ENCODE results near the gene NLK.

DNA sequence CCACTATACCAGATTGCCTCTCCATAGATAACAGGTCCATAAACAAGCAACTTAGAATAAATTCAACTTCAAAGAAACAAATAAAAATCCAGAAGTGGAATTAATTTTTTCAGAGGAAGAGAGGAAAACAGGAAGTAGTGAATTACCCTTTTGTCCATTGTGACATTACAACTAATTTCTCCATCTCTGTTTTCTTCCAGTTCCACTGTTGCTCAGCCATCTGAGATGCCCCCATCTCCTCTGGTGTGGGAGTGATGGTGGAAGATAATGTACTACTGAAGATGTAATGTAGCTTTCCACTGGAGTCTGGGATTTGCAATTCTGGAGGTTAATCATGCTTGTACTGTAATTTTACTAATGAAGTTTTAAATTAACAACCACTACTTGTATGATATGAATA is 151.9 kb downstream of the NLK start:
- TF ChIP-seq TAF1 (IDR thresholded peaks at IDR 0.05; ENCODE audit: borderline replicate concordance, low read depth, low read length) (no peak), POLR2A (IDR thresholded peaks at IDR 0.05; ENCODE audit: low read depth, low read length) (no peak)

Measured in GM12892 (cell line).